ENCODE data around the gene ANKRD11. TPM values are rescaled to one million over a fixed set of nuclear protein-coding genes. Genes with fewer than 3 reads are reported as not detected.
"Not testable (repeated sequence)": the region's sequence is repeated elsewhere in the genome, so short reads cannot be mapped to it uniquely, and the experiment has no call there.

Gene ANKRD11
- total RNA-seq, 8 experiments from 2014 or later, result 22.6 to 148 (median 52.5) TPM

GRCh38 chr16:89270666-89271345 lies 219.6 kb downstream of the ANKRD11 start:
- no peak for ATAC-seq (replicated peaks in 6 of 8)

GRCh38 chr16:89269805-89270665 lies 220.3 kb downstream of the ANKRD11 start:
- Histone ChIP-seq H3K27ac (no peak overlapping the region), H3K4me3 (no peak overlapping the region), H3K4me1 (replicated peaks in 1 of 2) (no peaks in the 10 kb centered on the region)
- 80 to 100% (median 96%) methylated on average over 1 to 12 of the region's 27 CpGs; no CpG with 5 or more reads in 1 of the 10 experiments for WGBS, 10 experiments
- in situ Hi-C loops (cut with MboI; ENCODE audit: low pct_unique_long_range_greater_than_20kb in 2 of 9, low sequenced_read_pairs in 9 of 9, unreplicated experiment in 9 of 9), result no loop called here
- ATAC-seq (replicated peaks in 6 of 8), result peak in 2 of 8 experiments; percentile 4 to 45

More at GRCh38 chr16:89270666-89271345, 219.6 kb downstream of the ANKRD11 start:
- in situ Hi-C loops (cut with MboI; ENCODE audit: low pct_unique_long_range_greater_than_20kb in 2 of 9, low sequenced_read_pairs in 9 of 9, unreplicated experiment in 9 of 9), result no loop called here
- Histone ChIP-seq H3K27ac (no peak overlapping the region), H3K4me3 (no peak overlapping the region), H3K4me1 (replicated peaks in 1 of 2) (no peaks in the 10 kb centered on the region)
- 100% methylated on average over 2 of the region's 32 CpGs; no CpG with 5 or more reads in 7 of the 10 experiments for WGBS, 10 experiments

- WGBS, 10 experiments, result 60 to 100% (median 92%) methylated on average over 1 to 11 of the region's 14 CpGs
- Histone ChIP-seq H3K4me3 (no peak overlapping the region), H3K27ac (no peak overlapping the region), H3K4me1 (replicated peaks in 1 of 2) (no peaks in the 10 kb centered on the region)
- ATAC-seq (replicated peaks in 6 of 8), result peak in 2 of 8 experiments; percentile 56 to 70
- in situ Hi-C loops (cut with MboI; ENCODE audit: low pct_unique_long_range_greater_than_20kb in 2 of 9, low sequenced_read_pairs in 9 of 9, unreplicated experiment in 9 of 9), result no loop called here
These were observed 221.2 kb downstream of the ANKRD11 start for GRCh38 chr16:89268987-89269735.

GRCh38 chr16:89268585-89268984 lies 221.8 kb downstream of the ANKRD11 start:
- Histone ChIP-seq H3K27ac (no peak overlapping the region), H3K4me3 (no peak overlapping the region), H3K4me1 (replicated peaks in 1 of 2) (no peaks in the 10 kb centered on the region)
- peak in 5 of 8 experiments; percentile 11 to 31 (median 22) for ATAC-seq (replicated peaks in 6 of 8)
- 90 to 100% (median 96%) methylated on average over 1 to 2 of the region's 19 CpGs; no CpG with 5 or more reads in 6 of the 10 experiments for WGBS, 10 experiments
- in situ Hi-C loops (cut with MboI; ENCODE audit: low pct_unique_long_range_greater_than_20kb in 2 of 9, low sequenced_read_pairs in 9 of 9, unreplicated experiment in 9 of 9), result no loop called here

GRCh38 chr16:89267746-89268145 lies 222.6 kb downstream of the ANKRD11 start:
- H3K4me3 ChIP-seq; H3K4me1 ChIP-seq (replicated peaks in 1 of 2); H3K27ac ChIP-seq; in situ Hi-C loops (cut with MboI; ENCODE audit: low pct_unique_long_range_greater_than_20kb in 2 of 9, low sequenced_read_pairs in 9 of 9, unreplicated experiment in 9 of 9); ATAC-seq (replicated peaks in 6 of 8): not testable (repeated sequence)
- WGBS, 10 experiments, result no CpG with 5 or more reads among the region's 15 CpGs

- Histone ChIP-seq H3K4me3 (no peak overlapping the region), H3K4me1 (replicated peaks in 1 of 2) (no peaks in the 10 kb centered on the region), H3K27ac (no peak overlapping the region)
- in situ Hi-C loops (cut with MboI; ENCODE audit: low pct_unique_long_range_greater_than_20kb in 2 of 9, low sequenced_read_pairs in 9 of 9, unreplicated experiment in 9 of 9), result no loop called here
- 90 to 100% (median 93%) methylated on average over 1 to 9 of the region's 17 CpGs; no CpG with 5 or more reads in 5 of the 10 experiments for WGBS, 10 experiments
- peak in 1 of 8 experiments; percentile 10 for ATAC-seq (replicated peaks in 6 of 8)
These were observed 223.7 kb downstream of the ANKRD11 start for GRCh38 chr16:89266521-89267134.

- Histone ChIP-seq H3K27ac (no peak overlapping the region), H3K4me1 (replicated peaks in 1 of 2) (no peaks in the 10 kb centered on the region), H3K4me3 (no peak overlapping the region)
- 75 to 96% (median 93%) methylated on average over 2 to 7 of the region's 21 CpGs; no CpG with 5 or more reads in 6 of the 10 experiments for WGBS, 10 experiments
- in situ Hi-C loops (cut with MboI; ENCODE audit: low pct_unique_long_range_greater_than_20kb in 2 of 9, low sequenced_read_pairs in 9 of 9, unreplicated experiment in 9 of 9), result no loop called here
- peak in 1 of 8 experiments; percentile 3 for ATAC-seq (replicated peaks in 6 of 8)
These were observed 224.7 kb downstream of the ANKRD11 start for GRCh38 chr16:89265647-89266046.

GRCh38 chr16:89264800-89265550 lies 225.4 kb downstream of the ANKRD11 start:
- WGBS, 10 experiments, result 70 to 100% (median 79%) methylated on average over 1 to 8 of the region's 19 CpGs; no CpG with 5 or more reads in 7 of the 10 experiments
- ATAC-seq (replicated peaks in 6 of 8), result peak in 1 of 8 experiments; percentile 16
- Histone ChIP-seq H3K4me3 (no peak overlapping the region), H3K27ac (no peak overlapping the region), H3K4me1 (replicated peaks in 1 of 2) (no peaks in the 10 kb centered on the region)
- in situ Hi-C loops (cut with MboI; ENCODE audit: low pct_unique_long_range_greater_than_20kb in 2 of 9, low sequenced_read_pairs in 9 of 9, unreplicated experiment in 9 of 9), result no loop called here

GRCh38 chr16:89261691-89262563 lies 228.4 kb downstream of the ANKRD11 start:
- ATAC-seq (replicated peaks in 6 of 8), result peak in 2 of 8 experiments; percentile 3 to 6
- Histone ChIP-seq H3K4me3 (no peak overlapping the region), H3K4me1 (replicated peaks in 1 of 2) (no peaks in the 10 kb centered on the region), H3K27ac (no peak overlapping the region)
- 39 to 100% (median 79%) methylated on average over 1 to 17 of the region's 30 CpGs; no CpG with 5 or more reads in 2 of the 10 experiments for WGBS, 10 experiments
- in situ Hi-C loops (cut with MboI; ENCODE audit: low pct_unique_long_range_greater_than_20kb in 2 of 9, low sequenced_read_pairs in 9 of 9, unreplicated experiment in 9 of 9), result no loop called here

- in situ Hi-C loops (cut with MboI; ENCODE audit: low pct_unique_long_range_greater_than_20kb in 2 of 9, low sequenced_read_pairs in 9 of 9, unreplicated experiment in 9 of 9); H3K27ac ChIP-seq; H3K4me1 ChIP-seq (replicated peaks in 1 of 2); H3K4me3 ChIP-seq; ATAC-seq (replicated peaks in 6 of 8): not testable (repeated sequence)
- WGBS, 10 experiments, result 87 to 100% (median 93%) methylated on average over 2 to 12 of the region's 13 CpGs; no CpG with 5 or more reads in 1 of the 10 experiments
These were observed 230.5 kb downstream of the ANKRD11 start for GRCh38 chr16:89259901-89260300.

- Histone ChIP-seq H3K4me1 (replicated peaks in 1 of 2) (no peaks in the 10 kb centered on the region), H3K27ac (no peak overlapping the region), H3K4me3 (peak overlapping the region in 1 of 5 donors; percentile 34)
- ATAC-seq (replicated peaks in 6 of 8), result no peak
- in situ Hi-C loops (cut with MboI; ENCODE audit: low pct_unique_long_range_greater_than_20kb in 2 of 9, low sequenced_read_pairs in 9 of 9, unreplicated experiment in 9 of 9), result no loop called here
- 54 to 94% (median 74%) methylated on average over 3 to 13 of the region's 18 CpGs for WGBS, 10 experiments
These were observed 232.4 kb downstream of the ANKRD11 start for GRCh38 chr16:89257757-89258465.

Measured in motor neuron (in vitro differentiated cells).